CD14-positive monocyte (primary cell): ENCODE results near the gene EFHC1. TPM values are rescaled to one million over a fixed set of nuclear protein-coding genes. Genes with fewer than 3 reads are reported as not detected.

Experiments
- DNase-seq, 3 donors: peaks; one replicate each; pipeline ENCODE4 v3.0.0-alpha.2; 2011 to 2022
- H2AFZ ChIP-seq: 2 replicates; pipeline ENCODE4 v1.6.0; 2012; ENCODE audit warnings: mild to moderate bottlenecking, low read depth, low read length, inconsistent platforms; ENCODE audit not compliant: insufficient read depth, poor library complexity, severe bottlenecking
- H3K27ac ChIP-seq, 2 donors: 1 replicate in 1 of 2; 2 replicates in 1 of 2; pipeline ENCODE4 v1.5.1; 2012 to 2013; ENCODE audit warnings: low read length in 2 of 2, control low read depth in 1 of 2, inconsistent platforms in 1 of 2, low read depth in 1 of 2, mild to moderate bottlenecking in 1 of 2
- H3K27me3 ChIP-seq, 2 donors: one replicate each; pipeline versions ENCODE4 v1.6.0 to v1.6.1; 2011 to 2013; ENCODE audit warnings: low read length in 2 of 2; ENCODE audit not compliant: control insufficient read depth in 2 of 2, insufficient read depth in 2 of 2
- H3K36me3 ChIP-seq, 2 donors: replicated peaks in 1 of 2; 1 replicate in 1 of 2; 2 replicates in 1 of 2; pipeline versions ENCODE4 v1.5.1 to v1.6.1; 2012 to 2013; ENCODE audit warnings: low read length in 2 of 2, control low read depth in 1 of 2, inconsistent platforms in 1 of 2, mild to moderate bottlenecking in 1 of 2; ENCODE audit not compliant: insufficient read depth in 2 of 2, control insufficient read depth in 1 of 2
- H3K4me1 ChIP-seq, 2 donors: 1 replicate in 1 of 2; 2 replicates in 1 of 2; pipeline versions ENCODE4 v1.5.1 to v1.6.1; 2012 to 2013; ENCODE audit warnings: low read length in 2 of 2, control low read depth in 1 of 2, inconsistent platforms in 1 of 2, mild to moderate bottlenecking in 1 of 2, moderate library complexity in 1 of 2; ENCODE audit not compliant: insufficient read depth in 2 of 2, control insufficient read depth in 1 of 2
- H3K4me2 ChIP-seq: replicated peaks from 2 replicates; pipeline ENCODE3; 2012; ENCODE audit warnings: low read length, moderate library complexity, mild to moderate bottlenecking; ENCODE audit not compliant: poor library complexity, severe bottlenecking; ENCODE audit errors: extremely low read depth
- H3K4me3 ChIP-seq, 3 experiments: fragments of 200-600 bp in 1 of 3; sonication (generic) in 1 of 3; replicated peaks in 1 of 3; 1 replicate in 2 of 3; 2 replicates in 1 of 3; pipeline ENCODE4 v1.5.1; 2011 to 2013; ENCODE audit warnings: low read length in 3 of 3, mild to moderate bottlenecking in 3 of 3, control low read depth in 2 of 3, low read depth in 2 of 3, inconsistent platforms in 1 of 3, moderate library complexity in 1 of 3
- H3K79me2 ChIP-seq: 2 replicates; pipeline ENCODE4 v1.6.0; 2012; ENCODE audit warnings: mild to moderate bottlenecking, control low read depth, inconsistent platforms, low read length, moderate library complexity; ENCODE audit not compliant: insufficient read depth
- H3K9ac ChIP-seq: 2 replicates; pipeline ENCODE4 v1.6.0; 2017; ENCODE audit warnings: low read length, mild to moderate bottlenecking; ENCODE audit not compliant: insufficient read depth, poor library complexity, severe bottlenecking
- H3K9me3 ChIP-seq, 2 donors: replicated peaks in 1 of 2; 1 replicate in 1 of 2; 2 replicates in 1 of 2; pipeline versions ENCODE4 v1.5.1 to v1.6.1; 2012 to 2013; ENCODE audit warnings: low read length in 2 of 2, control low read depth in 1 of 2; ENCODE audit not compliant: control insufficient read depth in 1 of 2, insufficient read depth in 1 of 2
- H4K20me1 ChIP-seq: 2 replicates; pipeline ENCODE4 v1.6.0; 2012; ENCODE audit warnings: mild to moderate bottlenecking, low read length, control low read depth, moderate library complexity; ENCODE audit not compliant: insufficient read depth
- H3K27ac Mint-ChIP-seq, 7 donors: one replicate each; pipeline ENCODE4 v1.8.0; 2020; ENCODE audit warnings: mild to moderate bottlenecking in 7 of 7, mixed read lengths in 7 of 7, moderate library complexity in 6 of 7, inconsistent platforms in 2 of 7
- H3K27me3 Mint-ChIP-seq, 3 donors: one replicate each; pipeline ENCODE4 v1.8.0; 2021 to 2022; ENCODE audit warnings: low read depth in 3 of 3, mild to moderate bottlenecking in 3 of 3, mixed read lengths in 3 of 3, moderate library complexity in 3 of 3, inconsistent platforms in 1 of 3
- H3K36me3 Mint-ChIP-seq, 2 donors: one replicate each; pipeline ENCODE4 v1.8.0; 2020; ENCODE audit warnings: mixed read lengths in 2 of 2, inconsistent platforms in 1 of 2, mild to moderate bottlenecking in 1 of 2
- H3K4me1 Mint-ChIP-seq: one replicate; pipeline ENCODE4 v1.8.0; 2020; ENCODE audit warnings: mild to moderate bottlenecking, mixed read lengths
- H3K4me3 Mint-ChIP-seq, 2 donors: one replicate each; pipeline ENCODE4 v1.8.0; 2020; ENCODE audit warnings: mild to moderate bottlenecking in 2 of 2, mixed read lengths in 2 of 2, moderate library complexity in 1 of 2
- H3K9me3 Mint-ChIP-seq, 7 donors: one replicate each; pipeline ENCODE4 v1.8.0; 2020 to 2022; ENCODE audit warnings: mixed read lengths in 7 of 7, mild to moderate bottlenecking in 6 of 7, moderate library complexity in 6 of 7, inconsistent platforms in 2 of 7
- CTCF ChIP-seq: fragments of 200-600 bp; IDR thresholded peaks from one replicate; pipeline ENCODE4 v1.8.0; 2022; ENCODE audit warnings: antibody characterized with exemption, mild to moderate bottlenecking
- WGBS: methylation state at CpG from one replicate; pipeline ENCODE4 v1.1.5; 2013; ENCODE audit warnings: missing lambda C conversion rate; ENCODE audit not compliant: insufficient coverage; 5-methylcytosine and 5-hydroxymethylcytosine counted together
- intact Hi-C, 2 donors: fragments of 100-400 bp; cut with micrococcal nuclease; formaldehyde crosslinking; loops; one replicate each; pipeline versions ENCODE4 v1.15.0 to v1.15.1; 2023
- polyA plus RNA-seq, 3 donors: library from polyadenylated mRNA; depleted of rRNA in 1 of 3; unstranded in 2 of 3; stranded (reverse) in 1 of 3; fragments of 300-500 nt in 2 of 3; fragments of >200 nt in 1 of 3; fragmentation: Illumina TruSeq in 2 of 3; gene quantifications; 1 replicate in 2 of 3; 2 replicates in 1 of 3; pipeline ENCODE4 v1.2.3, GENCODE V29; 2012 to 2021

Gene EFHC1
- polyA plus RNA-seq, 3 donors, result 0.30 to 13.5 (median 2.3) TPM

DNA sequence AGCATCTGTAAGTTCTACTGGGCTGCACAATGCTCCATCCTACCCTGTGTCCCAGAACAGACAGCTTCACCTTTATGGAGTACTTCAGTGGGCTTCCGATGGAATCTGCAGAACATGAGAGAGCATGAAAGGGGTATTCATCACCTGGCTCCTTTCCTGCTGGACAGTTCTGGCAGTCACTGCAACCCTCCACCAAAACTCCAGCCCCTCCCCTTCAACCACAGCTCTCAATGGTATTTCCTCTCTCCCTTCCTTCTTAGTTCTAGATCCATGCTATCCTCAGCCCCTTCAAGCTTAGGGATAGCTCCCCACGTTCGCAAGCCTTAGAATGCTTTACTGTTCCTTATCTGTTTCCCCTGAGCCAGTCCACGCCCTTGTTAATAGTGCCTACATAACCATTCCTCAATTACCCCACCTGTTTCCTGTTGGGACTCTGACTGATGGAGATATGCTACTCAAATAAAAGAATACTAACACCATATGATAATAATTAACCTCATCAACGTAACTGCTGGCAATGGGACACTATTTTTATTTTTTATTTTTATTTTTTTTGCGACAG is 130.0 kb downstream of the EFHC1 start:
- Histone ChIP-seq H2AFZ (no peak overlapping the region), H3K9ac (no peak overlapping the region), H3K4me3 (no peak overlapping the region), H3K27ac (no peak overlapping the region), H3K79me2 (peaks cover 80% of the 10 kb centered on the region), H3K36me3 (peaks cover 4 to 30% of the 10 kb centered on the region in 2 donors), H3K4me2 (no peak overlapping the region), H3K4me1 (no peaks in the 10 kb centered on the region), H3K9me3 (no peaks in the 10 kb centered on the region), H4K20me1 (peaks cover 93% of the 10 kb centered on the region), H3K27me3 (no peaks in the 10 kb centered on the region)
- no CpG with 5 or more reads among the region's 6 CpGs for WGBS
- peaks cover 0 to 4% (median 0%) of the 10 kb centered on the region in 3 donors for H3K27me3 Mint-ChIP-seq
- intact Hi-C loops, result no loop called here
- H3K9me3 Mint-ChIP-seq, result no peaks in the 10 kb centered on the region
- no peak overlapping the region for H3K4me3 Mint-ChIP-seq
- H3K36me3 Mint-ChIP-seq, result peaks cover 18 to 39% of the 10 kb centered on the region in 2 donors
- H3K27ac Mint-ChIP-seq, result peak overlapping the region in 2 of 7 donors; percentile 12 to 79
- DNase-seq, result no peak
- no peak for TF ChIP-seq CTCF
- H3K4me1 Mint-ChIP-seq, result peaks cover 24% of the 10 kb centered on the region

DNA sequence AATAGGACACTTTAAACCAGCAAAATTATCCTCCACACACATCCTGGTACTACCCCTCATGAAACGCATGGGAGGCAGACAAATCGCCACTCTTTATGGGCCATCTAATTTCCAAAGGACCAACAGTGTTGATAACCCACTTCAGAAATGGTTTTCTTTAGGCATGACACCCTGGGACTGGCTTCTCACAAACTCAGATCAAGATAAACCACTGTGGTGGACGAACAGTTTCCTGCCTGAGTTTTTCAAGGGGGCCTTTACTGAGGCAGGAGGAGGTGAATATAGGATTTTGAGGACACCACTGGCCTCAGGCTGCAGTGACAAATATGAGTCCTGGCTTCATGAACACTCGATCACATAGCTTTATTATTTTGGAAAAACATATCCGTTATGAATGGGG is 130.7 kb downstream of the EFHC1 start:
- no peak for DNase-seq
- intact Hi-C loops, result no loop called here
- H3K27me3 Mint-ChIP-seq, result peaks cover 0 to 4% (median 0%) of the 10 kb centered on the region in 3 donors
- H3K4me2 ChIP-seq, result no peak overlapping the region
- H3K36me3 ChIP-seq, result peaks cover 4 to 30% of the 10 kb centered on the region in 2 donors
- no peak overlapping the region for H3K27ac Mint-ChIP-seq
- H3K4me1 ChIP-seq, result no peaks in the 10 kb centered on the region
- H3K36me3 Mint-ChIP-seq, result peaks cover 18 to 37% of the 10 kb centered on the region in 2 donors
- no peak overlapping the region for H3K9ac ChIP-seq
- 94% methylated on average over 2 of the region's 5 CpGs for WGBS
- no peak overlapping the region for H2AFZ ChIP-seq
- peaks cover 92% of the 10 kb centered on the region for H4K20me1 ChIP-seq
- H3K9me3 Mint-ChIP-seq, result no peaks in the 10 kb centered on the region
- peaks cover 80% of the 10 kb centered on the region for H3K79me2 ChIP-seq
- no peaks in the 10 kb centered on the region for H3K27me3 ChIP-seq
- no peak overlapping the region for H3K4me3 ChIP-seq
- TF ChIP-seq CTCF, result no peak
- H3K4me1 Mint-ChIP-seq, result peaks cover 19% of the 10 kb centered on the region
- H3K27ac ChIP-seq, result no peak overlapping the region
- no peaks in the 10 kb centered on the region for H3K9me3 ChIP-seq
- no peak overlapping the region for H3K4me3 Mint-ChIP-seq
